Measurements from ENCODE around the gene CCN5. TPM values are rescaled to one million over a fixed set of nuclear protein-coding genes. Genes with fewer than 3 reads are reported as not detected.

Gene CCN5
- total and polyA plus RNA-seq, 2 of the 8 experiments (the other 6 are each of a cell fraction or from before 2014, with no cell fraction given): not detected

DNA sequence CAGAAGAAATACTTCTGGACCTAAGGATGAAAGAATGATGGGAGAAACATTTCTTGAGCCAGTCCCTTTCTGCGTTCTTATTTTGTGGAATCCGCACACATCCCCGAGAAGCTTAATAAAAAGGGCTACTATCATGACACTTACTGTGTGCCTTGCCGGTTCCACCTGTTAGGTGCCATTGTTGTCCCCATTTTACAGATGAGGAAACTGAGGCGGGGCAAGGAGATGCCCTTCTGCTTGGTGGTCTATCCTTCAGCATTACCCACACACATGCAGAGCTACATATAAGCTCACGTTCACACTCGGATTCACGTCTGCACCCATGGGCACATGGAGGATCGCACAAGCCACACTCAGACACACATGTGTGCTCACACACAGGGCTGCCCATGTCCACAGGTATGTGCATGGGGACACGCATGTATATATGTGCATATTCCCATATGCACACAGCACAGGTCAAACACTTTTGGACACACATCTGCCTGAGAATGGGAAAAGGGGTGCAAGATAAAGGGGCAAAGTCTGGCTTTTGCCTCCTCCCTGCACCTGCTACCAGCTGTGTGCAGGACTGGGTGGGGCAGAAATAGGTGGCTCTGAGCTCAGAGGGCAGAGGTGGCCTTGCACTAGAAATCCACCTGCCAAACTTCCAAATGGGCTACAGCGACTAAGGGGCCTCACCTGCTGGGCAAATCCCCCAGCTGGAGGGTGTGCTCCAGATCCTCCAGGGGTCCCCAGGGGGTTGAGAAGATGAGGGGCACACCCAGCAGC lies 33.2 kb upstream of the CCN5 start (continued):
- TF ChIP-seq, protein P1, sequence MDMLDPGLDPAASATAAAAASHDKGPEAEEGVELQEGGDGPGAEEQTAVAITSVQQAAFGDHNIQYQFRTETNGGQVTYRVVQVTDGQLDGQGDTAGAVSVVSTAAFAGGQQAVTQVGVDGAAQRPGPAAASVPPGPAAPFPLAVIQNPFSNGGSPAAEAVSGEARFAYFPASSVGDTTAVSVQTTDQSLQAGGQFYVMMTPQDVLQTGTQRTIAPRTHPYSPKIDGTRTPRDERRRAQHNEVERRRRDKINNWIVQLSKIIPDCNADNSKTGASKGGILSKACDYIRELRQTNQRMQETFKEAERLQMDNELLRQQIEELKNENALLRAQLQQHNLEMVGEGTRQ (IDR thresholded peaks at IDR 0.05; ENCODE audit: low read length): no peak
- TF ChIP-seq, protein P2, sequence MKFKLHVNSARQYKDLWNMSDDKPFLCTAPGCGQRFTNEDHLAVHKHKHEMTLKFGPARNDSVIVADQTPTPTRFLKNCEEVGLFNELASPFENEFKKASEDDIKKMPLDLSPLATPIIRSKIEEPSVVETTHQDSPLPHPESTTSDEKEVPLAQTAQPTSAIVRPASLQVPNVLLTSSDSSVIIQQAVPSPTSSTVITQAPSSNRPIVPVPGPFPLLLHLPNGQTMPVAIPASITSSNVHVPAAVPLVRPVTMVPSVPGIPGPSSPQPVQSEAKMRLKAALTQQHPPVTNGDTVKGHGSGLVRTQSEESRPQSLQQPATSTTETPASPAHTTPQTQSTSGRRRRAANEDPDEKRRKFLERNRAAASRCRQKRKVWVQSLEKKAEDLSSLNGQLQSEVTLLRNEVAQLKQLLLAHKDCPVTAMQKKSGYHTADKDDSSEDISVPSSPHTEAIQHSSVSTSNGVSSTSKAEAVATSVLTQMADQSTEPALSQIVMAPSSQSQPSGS (IDR thresholded peaks at IDR 0.05; ENCODE audit: low read length): no peak
- TF ChIP-seq, protein P3, sequence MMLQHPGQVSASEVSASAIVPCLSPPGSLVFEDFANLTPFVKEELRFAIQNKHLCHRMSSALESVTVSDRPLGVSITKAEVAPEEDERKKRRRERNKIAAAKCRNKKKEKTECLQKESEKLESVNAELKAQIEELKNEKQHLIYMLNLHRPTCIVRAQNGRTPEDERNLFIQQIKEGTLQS (IDR thresholded peaks at IDR 0.05; ENCODE audit: insufficient read depth, low read depth, low read length): no peak
- no peak for TF ChIP-seq POLR2AphosphoS5 (IDR thresholded peaks at IDR 0.05; ENCODE audit: low read depth, low read length)

Measured in H1 (cell line).